Measurements from ENCODE around the gene TULP3. TPM values are rescaled to one million over a fixed set of nuclear protein-coding genes. Genes with fewer than 3 reads are reported as not detected.

Gene TULP3, protein sequence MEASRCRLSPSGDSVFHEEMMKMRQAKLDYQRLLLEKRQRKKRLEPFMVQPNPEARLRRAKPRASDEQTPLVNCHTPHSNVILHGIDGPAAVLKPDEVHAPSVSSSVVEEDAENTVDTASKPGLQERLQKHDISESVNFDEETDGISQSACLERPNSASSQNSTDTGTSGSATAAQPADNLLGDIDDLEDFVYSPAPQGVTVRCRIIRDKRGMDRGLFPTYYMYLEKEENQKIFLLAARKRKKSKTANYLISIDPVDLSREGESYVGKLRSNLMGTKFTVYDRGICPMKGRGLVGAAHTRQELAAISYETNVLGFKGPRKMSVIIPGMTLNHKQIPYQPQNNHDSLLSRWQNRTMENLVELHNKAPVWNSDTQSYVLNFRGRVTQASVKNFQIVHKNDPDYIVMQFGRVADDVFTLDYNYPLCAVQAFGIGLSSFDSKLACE
- total RNA-seq = 10 to 100 TPM; 18.6 to 22.6 (median 20.8) TPM

DNA sequence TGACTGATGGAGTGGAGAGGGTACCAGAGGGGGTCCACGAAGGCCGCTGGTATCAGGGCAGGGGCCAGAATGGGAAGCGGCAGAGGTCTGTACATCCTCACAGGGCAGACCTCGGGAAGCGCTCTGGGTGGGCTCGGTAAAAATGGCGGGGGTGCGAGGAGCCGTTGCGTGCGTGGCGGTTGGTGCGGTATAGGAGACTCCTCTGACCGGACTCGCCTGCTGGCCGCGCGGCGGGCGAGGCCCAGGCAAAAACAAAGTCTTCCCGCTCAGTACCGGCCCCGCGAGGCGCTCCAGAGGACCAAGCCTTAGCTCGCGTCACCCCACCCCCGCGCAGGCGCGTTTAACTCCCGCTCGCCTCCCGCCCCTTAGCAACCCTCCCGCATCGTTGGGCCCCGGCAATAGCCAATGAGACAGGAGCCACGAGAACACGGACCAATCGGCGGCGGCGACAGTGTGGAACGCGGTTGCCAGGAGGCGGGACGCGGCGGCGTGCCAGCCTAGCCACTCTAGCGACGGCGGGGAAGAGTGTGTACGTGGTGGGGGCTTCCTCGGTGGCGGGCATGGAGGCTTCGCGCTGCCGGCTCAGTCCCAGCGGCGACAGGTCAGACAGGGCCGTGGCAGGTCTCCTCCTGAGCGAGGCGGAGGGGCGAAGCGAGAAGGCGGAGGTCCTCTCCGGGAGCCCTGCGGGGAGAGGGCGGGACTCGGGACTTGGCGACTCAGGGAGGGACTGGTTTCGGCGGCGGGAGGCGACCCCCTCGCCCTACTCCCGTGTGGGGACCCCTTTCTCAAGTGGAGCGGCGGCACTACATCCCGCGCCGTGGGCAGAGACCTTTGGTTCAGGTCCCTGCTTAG is at the start of gene TULP3:
Gene TULP3, plus strand, starts transcription at position 504 of the 852 bp plus-strand sequence. Its CDS starts 57 bp downstream, at position 561.
- H3K27me3 ChIP-seq = no peaks in the 10 kb centered on the region
- peak; percentile 98 to 99 for DNase-seq (ENCODE audit: low spot score in 2 of 2)
- H3K36me3 ChIP-seq = no peaks in the 10 kb centered on the region
- peak within 1 kb of the TSS; percentile 93 to 95 (median 95) for H3K4me3 ChIP-seq
- intact Hi-C loops (cut with DNase I; ENCODE audit: low total_unique reads) = no loop called here
- peak within 1 kb of the TSS; percentile 97 to 98 for H3K27ac ChIP-seq
- no peaks in the 10 kb centered on the region for H3K9me3 ChIP-seq
- TF ChIP-seq, protein P1, sequence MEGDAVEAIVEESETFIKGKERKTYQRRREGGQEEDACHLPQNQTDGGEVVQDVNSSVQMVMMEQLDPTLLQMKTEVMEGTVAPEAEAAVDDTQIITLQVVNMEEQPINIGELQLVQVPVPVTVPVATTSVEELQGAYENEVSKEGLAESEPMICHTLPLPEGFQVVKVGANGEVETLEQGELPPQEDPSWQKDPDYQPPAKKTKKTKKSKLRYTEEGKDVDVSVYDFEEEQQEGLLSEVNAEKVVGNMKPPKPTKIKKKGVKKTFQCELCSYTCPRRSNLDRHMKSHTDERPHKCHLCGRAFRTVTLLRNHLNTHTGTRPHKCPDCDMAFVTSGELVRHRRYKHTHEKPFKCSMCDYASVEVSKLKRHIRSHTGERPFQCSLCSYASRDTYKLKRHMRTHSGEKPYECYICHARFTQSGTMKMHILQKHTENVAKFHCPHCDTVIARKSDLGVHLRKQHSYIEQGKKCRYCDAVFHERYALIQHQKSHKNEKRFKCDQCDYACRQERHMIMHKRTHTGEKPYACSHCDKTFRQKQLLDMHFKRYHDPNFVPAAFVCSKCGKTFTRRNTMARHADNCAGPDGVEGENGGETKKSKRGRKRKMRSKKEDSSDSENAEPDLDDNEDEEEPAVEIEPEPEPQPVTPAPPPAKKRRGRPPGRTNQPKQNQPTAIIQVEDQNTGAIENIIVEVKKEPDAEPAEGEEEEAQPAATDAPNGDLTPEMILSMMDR (IDR thresholded peaks at IDR 0.05) = no peak
- TF ChIP-seq POLR2AphosphoS5 (IDR thresholded peaks at IDR 0.05) (peak; percentile 66 to 96 (median 92)), POLR2A (IDR thresholded peaks at IDR 0.05) (peak; percentile 85)
- H3K4me1 ChIP-seq = no peaks in the 10 kb centered on the region

DNA sequence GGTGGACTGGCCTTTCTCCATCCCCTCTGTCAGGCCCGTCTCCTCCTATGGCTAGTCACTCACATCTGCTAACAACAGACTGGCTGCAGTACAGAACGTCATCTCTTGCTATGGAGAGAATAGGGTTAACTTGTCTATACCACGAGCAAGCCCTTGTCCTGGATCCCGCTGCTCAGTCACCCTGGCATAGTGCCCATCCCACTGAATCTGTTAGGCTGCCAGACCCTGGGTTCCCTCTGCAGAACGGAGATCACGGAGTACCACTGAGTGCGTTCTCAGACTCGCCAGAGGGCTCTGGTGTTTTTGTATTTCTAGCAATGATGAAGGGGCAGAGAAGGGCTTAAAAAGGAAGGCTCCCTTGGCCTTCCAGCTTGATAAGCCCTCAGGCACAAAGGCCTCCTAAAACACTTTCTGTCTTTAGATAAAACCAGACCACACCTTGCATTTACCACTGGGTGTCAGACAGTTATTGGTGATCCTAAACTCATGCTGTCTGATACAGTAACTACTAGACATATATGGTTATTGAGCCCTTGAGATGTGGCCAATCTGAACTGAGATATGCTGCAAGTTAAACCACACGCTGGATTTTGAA is 49.5 kb upstream of the TULP3 start:
- intact Hi-C loops (cut with DNase I; ENCODE audit: low total_unique reads) = no loop called here
- H3K36me3 ChIP-seq = no peaks in the 10 kb centered on the region
- no peak overlapping the region for H3K27ac ChIP-seq
- TF ChIP-seq, protein P1 (IDR thresholded peaks at IDR 0.05) = no peak
- no peak for TF ChIP-seq POLR2A (IDR thresholded peaks at IDR 0.05)
- TF ChIP-seq POLR2AphosphoS5 (IDR thresholded peaks at IDR 0.05) = no peak
- no peak overlapping the region for H3K4me3 ChIP-seq
- H3K4me1 ChIP-seq = no peaks in the 10 kb centered on the region
- no peaks in the 10 kb centered on the region for H3K27me3 ChIP-seq
- DNase-seq (ENCODE audit: low spot score in 2 of 2) = no peak
- H3K9me3 ChIP-seq = no peaks in the 10 kb centered on the region

DNA sequence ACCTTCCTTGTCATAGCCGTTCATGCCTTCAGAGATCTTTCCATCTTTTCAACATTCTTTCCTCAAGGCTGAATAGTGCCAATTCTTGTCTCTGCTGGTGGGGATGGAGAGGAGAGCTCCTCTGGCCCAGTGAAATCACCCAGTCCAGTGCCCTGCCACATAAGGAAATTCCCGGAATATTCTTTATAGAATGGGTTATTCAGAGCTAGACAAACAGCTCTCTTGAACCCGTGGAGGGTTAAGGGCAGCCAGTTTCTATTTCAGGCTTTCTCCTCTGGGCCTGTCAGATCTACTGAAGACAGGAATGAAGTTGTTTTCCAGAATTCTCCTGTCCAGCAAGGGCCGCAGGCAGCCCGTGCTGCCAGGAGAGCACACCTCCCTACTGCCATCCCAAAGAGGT is 47.7 kb upstream of the TULP3 start:
- DNase-seq (ENCODE audit: low spot score in 2 of 2) = no peak
- Histone ChIP-seq H3K36me3 (no peaks in the 10 kb centered on the region), H3K9me3 (no peaks in the 10 kb centered on the region), H3K27ac (peak overlapping the region in 1 of 2 donors; percentile 40), H3K4me1 (no peaks in the 10 kb centered on the region), H3K4me3 (no peak overlapping the region), H3K27me3 (no peaks in the 10 kb centered on the region)
- TF ChIP-seq, protein P1 (IDR thresholded peaks at IDR 0.05) = no peak
- TF ChIP-seq POLR2AphosphoS5 (IDR thresholded peaks at IDR 0.05) = no peak
- intact Hi-C loops (cut with DNase I; ENCODE audit: low total_unique reads) = no loop called here

DNA sequence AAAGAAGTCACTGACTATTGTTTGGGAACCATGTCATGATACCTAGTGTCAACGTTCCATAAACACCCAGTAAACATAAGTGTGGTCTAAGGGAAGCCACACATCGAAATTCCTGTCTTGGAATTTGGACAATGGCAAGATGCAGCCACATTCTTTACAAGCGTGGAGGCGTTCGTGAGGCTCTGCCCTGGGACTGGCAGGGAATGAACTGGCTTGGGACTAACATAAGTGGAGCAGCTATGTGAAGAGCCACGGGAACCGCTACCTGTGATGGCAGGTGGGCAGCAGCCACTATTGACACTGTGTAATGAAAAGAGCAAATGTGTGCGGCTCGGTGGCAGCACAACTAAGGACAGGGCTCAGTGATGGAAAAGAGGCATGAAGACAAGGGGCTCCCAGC is 45.9 kb upstream of the TULP3 start:
- H3K27ac ChIP-seq = peak overlapping the region in 1 of 2 donors; percentile 38
- no peak for DNase-seq (ENCODE audit: low spot score in 2 of 2)
- H3K4me1 ChIP-seq = no peaks in the 10 kb centered on the region
- no peaks in the 10 kb centered on the region for H3K36me3 ChIP-seq
- no peaks in the 10 kb centered on the region for H3K9me3 ChIP-seq
- no peaks in the 10 kb centered on the region for H3K27me3 ChIP-seq
- intact Hi-C loops (cut with DNase I; ENCODE audit: low total_unique reads) = no loop called here
- no peak overlapping the region for H3K4me3 ChIP-seq
- TF ChIP-seq POLR2A (IDR thresholded peaks at IDR 0.05) = no peak
- TF ChIP-seq, protein P1 (IDR thresholded peaks at IDR 0.05) = no peak
- TF ChIP-seq POLR2AphosphoS5 (IDR thresholded peaks at IDR 0.05) = no peak
